SU-DHL-6 (cell line): ENCODE results near the gene SLC38A6.

Experiments used
- CTCF ChIP-seq: fragments of 200-600 bp; sonication (generic); IDR thresholded peaks from one replicate; pipeline ENCODE4 v1.5.1; 2017; ENCODE audit warnings: antibody characterized with exemption, mild to moderate bottlenecking, low read length, moderate library complexity; ENCODE audit not compliant: insufficient read depth, poor library complexity, severe bottlenecking
- EZH2phosphoT487 ChIP-seq: fragments of 200-600 bp; sonication (generic), shearing (Covaris generic); conservative IDR thresholded peaks from 2 replicates; pipeline ENCODE4 v1.6.1; 2018; ENCODE audit warnings: mild to moderate bottlenecking, antibody characterized with exemption, low read length, moderate library complexity, mixed read lengths

- TF ChIP-seq CTCF (no peak), EZH2phosphoT487 (no peak)
These were observed 56.2 kb downstream of the SLC38A6 start for GRCh38 chr14:61037215-61037614.
